HPDE6-E6E7 (cell line): ENCODE data around the gene RAB13.
A peak's percentile ranks its signal among the peaks of the same experiment; 100 is the strongest.

Source experiments
- DNase-seq: peaks from one replicate; pipeline ENCODE4 v3.0.0; 2011; ENCODE audit warnings: missing footprints; ENCODE audit errors: extremely low spot score

Gene RAB13

GRCh38 chr1:153956997-153957715 lies 29.0 kb downstream of the RAB13 start:
- DNase-seq = no peak

GRCh38 chr1:153954826-153955225 lies 31.3 kb downstream of the RAB13 start:
- DNase-seq = no peak

GRCh38 chr1:153953859-153954365 lies 32.2 kb downstream of the RAB13 start:
- DNase-seq = no peak

GRCh38 chr1:153951801-153952200 lies 34.3 kb downstream of the RAB13 start:
- no peak for DNase-seq

- no peak for DNase-seq
Observed at GRCh38 chr1:153951183-153951582, 35.0 kb downstream of the RAB13 start.

- peak; percentile 95 for DNase-seq
Observed at GRCh38 chr1:153946622-153947241, 39.4 kb downstream of the RAB13 start, which contains the start of gene DENND4B. Gene DENND4B, minus strand, starts transcription at chr1:153946718. Its CDS starts 2,344 bp downstream, at chr1:153944374.

- DNase-seq = peak; percentile 59
Observed at GRCh38 chr1:153945795-153946621, 40.1 kb downstream of the RAB13 start.

- no peak for DNase-seq
Observed at GRCh38 chr1:153945131-153945794, 40.9 kb downstream of the RAB13 start.

- no peak for DNase-seq
Observed at GRCh38 chr1:153944827-153945117, 41.4 kb downstream of the RAB13 start.

- no peak for DNase-seq
Observed at GRCh38 chr1:153944005-153944826, 41.9 kb downstream of the RAB13 start.

- no peak for DNase-seq
Observed at GRCh38 chr1:153942766-153943549, 43.2 kb downstream of the RAB13 start.

- no peak for DNase-seq
Observed at GRCh38 chr1:153941826-153942725, 44.1 kb downstream of the RAB13 start.

- no peak for DNase-seq
Observed at GRCh38 chr1:153940756-153941155, 45.4 kb downstream of the RAB13 start.

- DNase-seq = no peak
Observed at GRCh38 chr1:153939476-153939875, 46.7 kb downstream of the RAB13 start.

GRCh38 chr1:153938996-153939395 lies 47.1 kb downstream of the RAB13 start:
- DNase-seq = no peak

- no peak for DNase-seq
Observed at GRCh38 chr1:153937331-153937730, 48.8 kb downstream of the RAB13 start.

- DNase-seq = no peak
Observed at GRCh38 chr1:153936011-153936802, 49.9 kb downstream of the RAB13 start.

GRCh38 chr1:153934746-153935145 lies 51.4 kb downstream of the RAB13 start:
- no peak for DNase-seq
